H1 (cell line): ENCODE measurements around the gene WBP1. TPM values are rescaled to one million over a fixed set of nuclear protein-coding genes. Genes with fewer than 3 reads are reported as not detected.

Experiments used
- CTCF ChIA-PET: fragments of 300-600 bp; sonication (Branson Sonifier 250); formaldehyde crosslinking; loops from one replicate; lab custom pipeline; 2021; ENCODE audit not compliant: partially characterized antibody; lab: Charles Lee
- POLR2A ChIA-PET: fragments of 300-600 bp; sonication (Branson Sonifier 250); formaldehyde crosslinking; loops from one replicate; lab custom pipeline; 2021; ENCODE audit warnings: inconsistent platforms; ENCODE audit not compliant: partially characterized antibody; lab: Charles Lee
- DNase-seq, 2 experiments: peaks; one replicate each; pipeline versions ENCODE4 v3.0.0 to v3.0.0-alpha.2; 2010 to 2022; ENCODE audit warnings: low spot score in 2 of 2, low read depth in 1 of 2, mixed read lengths in 1 of 2
- FAIRE-seq: peaks from 2 replicates; lab custom pipeline; 2011; peaks lifted over from hg19 to GRCh38; lab: Jason Lieb, UNC
- H2AFZ ChIP-seq: 2 replicates; pipeline ENCODE4 v1.8.1; 2012; ENCODE audit warnings: low read length, inconsistent platforms
- H2AK5ac ChIP-seq: 2 replicates; pipeline ENCODE4 v1.6.1; 2013; ENCODE audit warnings: low read depth, low read length
- H2BK120ac ChIP-seq: replicated peaks from 2 replicates; pipeline ENCODE3; 2013; ENCODE audit warnings: low read depth, low read length, inconsistent platforms
- H2BK12ac ChIP-seq: 2 replicates; pipeline ENCODE4 v1.6.1; 2013; ENCODE audit warnings: low read depth, low read length
- H2BK15ac ChIP-seq: 2 replicates; pipeline ENCODE4 v1.6.1; 2013; ENCODE audit warnings: low read length
- H2BK20ac ChIP-seq: 2 replicates; pipeline ENCODE4 v1.6.1; 2013; ENCODE audit warnings: low read length
- H2BK5ac ChIP-seq: 2 replicates; pipeline ENCODE4 v1.6.1; 2013; ENCODE audit warnings: low read depth, low read length
- H3K14ac ChIP-seq: 2 replicates; pipeline ENCODE4 v1.6.1; 2013; ENCODE audit warnings: inconsistent platforms; ENCODE audit not compliant: insufficient read length
- H3K18ac ChIP-seq: 2 replicates; pipeline ENCODE4 v1.6.1; 2013; ENCODE audit warnings: low read length; ENCODE audit errors: extremely low read depth
- H3K23ac ChIP-seq: 2 replicates; pipeline ENCODE4 v1.6.1; 2013; ENCODE audit warnings: inconsistent platforms; ENCODE audit not compliant: insufficient read length
- H3K23me2 ChIP-seq: 2 replicates; pipeline ENCODE4 v1.6.1; 2013; ENCODE audit warnings: low read depth, low read length
- H3K27ac ChIP-seq: 2 replicates; pipeline ENCODE4 v1.6.1; 2011; ENCODE audit warnings: low read depth, low read length, inconsistent platforms
- H3K27me3 ChIP-seq, 4 experiments: replicated peaks in 1 of 4; 1 replicate in 1 of 4; 2 replicates in 3 of 4; pipeline versions ENCODE4 v1.6.1 to v1.8.1; 2011 to 2013; ENCODE audit warnings: low read length in 3 of 4, mild to moderate bottlenecking in 3 of 4, inconsistent platforms in 2 of 4, mixed read lengths in 2 of 4, moderate library complexity in 1 of 4; ENCODE audit not compliant: control insufficient read depth in 3 of 4, insufficient read depth in 3 of 4; ENCODE audit errors: extremely low read depth in 1 of 4
- H3K36me3 ChIP-seq, 4 experiments: 2 replicates each; pipeline versions ENCODE4 v1.6.1 to v1.8.1; 2011 to 2013; ENCODE audit warnings: mild to moderate bottlenecking in 4 of 4, low read length in 3 of 4, moderate library complexity in 2 of 4, control low read depth in 1 of 4, inconsistent platforms in 1 of 4; ENCODE audit not compliant: insufficient read depth in 4 of 4, control insufficient read depth in 2 of 4
- H3K4ac ChIP-seq: replicated peaks from 2 replicates; pipeline ENCODE3; 2013; ENCODE audit warnings: low read length, low read depth, mixed read lengths, inconsistent platforms; ENCODE audit not compliant: insufficient read length
- H3K4me1 ChIP-seq, 4 experiments: replicated peaks in 1 of 4; 1 replicate in 1 of 4; 2 replicates in 3 of 4; pipeline versions ENCODE4 v1.6.1 to v1.8.1; 2011 to 2013; ENCODE audit warnings: low read length in 3 of 4, inconsistent platforms in 2 of 4, mixed read lengths in 1 of 4; ENCODE audit not compliant: insufficient read depth in 4 of 4, control insufficient read depth in 3 of 4
- H3K4me2 ChIP-seq, 2 experiments: 2 replicates each; pipeline versions ENCODE4 v1.6.1 to v1.8.1; 2011 to 2013; ENCODE audit warnings: low read depth in 2 of 2, low read length in 2 of 2, control low read depth in 1 of 2, inconsistent platforms in 1 of 2, mild to moderate bottlenecking in 1 of 2; ENCODE audit not compliant: insufficient read depth in 1 of 2
- H3K4me3 ChIP-seq, 4 experiments: fragments of 200-600, 300-600 bp in 1 of 4; sonication (generic), shearing (Covaris generic), sonication (Bioruptor Twin) in 1 of 4; 2 replicates each; pipeline versions ENCODE4 v1.5.1 to v1.8.1; 2011 to 2016; ENCODE audit warnings: low read length in 4 of 4, low read depth in 3 of 4, control low read depth in 2 of 4, inconsistent platforms in 2 of 4, mild to moderate bottlenecking in 2 of 4, mixed read lengths in 1 of 4, moderate library complexity in 1 of 4; ENCODE audit not compliant: insufficient read depth in 2 of 4; ENCODE audit errors: extremely low read depth in 1 of 4
- H3K56ac ChIP-seq: replicated peaks from 2 replicates; pipeline ENCODE3; 2013; ENCODE audit warnings: low read depth, mild to moderate bottlenecking, mixed read lengths, low read length, inconsistent platforms; ENCODE audit not compliant: insufficient read length
- H3K79me1 ChIP-seq: 2 replicates; pipeline ENCODE4 v1.6.1; 2013; ENCODE audit warnings: low read depth, low read length, control low read depth
- H3K79me2 ChIP-seq, 2 experiments: 2 replicates each; pipeline versions ENCODE4 v1.6.1 to v1.8.1; 2012 to 2013; ENCODE audit warnings: low read length in 2 of 2, mild to moderate bottlenecking in 2 of 2, inconsistent platforms in 1 of 2; ENCODE audit not compliant: insufficient read depth in 2 of 2, control insufficient read depth in 1 of 2
- H3K9ac ChIP-seq, 4 experiments: replicated peaks in 1 of 4; 1 replicate in 1 of 4; 2 replicates in 3 of 4; pipeline versions ENCODE4 v1.6.1 to v1.8.1; 2011 to 2013; ENCODE audit warnings: low read depth in 3 of 4, low read length in 3 of 4, control low read depth in 2 of 4, mild to moderate bottlenecking in 2 of 4, moderate library complexity in 2 of 4, inconsistent platforms in 1 of 4; ENCODE audit errors: extremely low read depth in 1 of 4
- H3K9me3 ChIP-seq, 2 experiments: 2 replicates each; pipeline versions ENCODE4 v1.6.1 to v1.8.1; 2012 to 2013; ENCODE audit warnings: mild to moderate bottlenecking in 2 of 2, moderate library complexity in 2 of 2, control low read depth in 1 of 2, inconsistent platforms in 1 of 2, low read depth in 1 of 2, low read length in 1 of 2, mixed read lengths in 1 of 2; ENCODE audit not compliant: insufficient read depth in 2 of 2
- H4K20me1 ChIP-seq, 2 experiments: replicated peaks in 1 of 2; 2 replicates each; pipeline versions ENCODE3 to v1.8.1; 2011 to 2013; ENCODE audit warnings: inconsistent platforms in 2 of 2, low read length in 2 of 2, mild to moderate bottlenecking in 1 of 2; ENCODE audit not compliant: insufficient read depth in 2 of 2, control insufficient read depth in 1 of 2
- H4K5ac ChIP-seq: 2 replicates; pipeline ENCODE4 v1.6.1; 2013; ENCODE audit warnings: low read length, low read depth, mixed read lengths, inconsistent platforms; ENCODE audit not compliant: insufficient read length
- H4K8ac ChIP-seq: 2 replicates; pipeline ENCODE4 v1.8.0; 2013; ENCODE audit warnings: mild to moderate bottlenecking, moderate library complexity, low read length, inconsistent platforms; ENCODE audit not compliant: insufficient read depth; ENCODE audit errors: extremely low read depth
- H4K91ac ChIP-seq: replicated peaks from 2 replicates; pipeline ENCODE3; 2013; ENCODE audit warnings: low read length, mixed read lengths, inconsistent platforms; ENCODE audit not compliant: insufficient read length
- POLR2AphosphoS5 ChIP-seq: IDR thresholded peaks from 2 replicates; pipeline ENCODE4 v1.6.1; 2011; ENCODE audit warnings: low read depth, low read length
- USF2 ChIP-seq: IDR thresholded peaks from 2 replicates; pipeline ENCODE4 v1.6.1; 2011; ENCODE audit warnings: low read length, improper control_type of control experiment
- WGBS, 2 experiments: shearing (Covaris generic) in 1 of 2; methylation state at CpG; one replicate each; pipeline versions ENCODE4 v1.1.6 to v1.1.7; 2013 to 2015; ENCODE audit warnings: low lambda C conversion rate in 2 of 2, mixed read lengths in 2 of 2, inconsistent platforms in 1 of 2, low coverage in 1 of 2, missing lambda C conversion rate in 1 of 2; ENCODE audit not compliant: insufficient replicate concordance in 2 of 2, insufficient coverage in 1 of 2, insufficient read length in 1 of 2; ENCODE audit errors: extremely low coverage in 1 of 2, missing lambda C conversion rate in 1 of 2; 5-methylcytosine and 5-hydroxymethylcytosine counted together
- polyA plus RNA-seq, 7 experiments: library from polyadenylated mRNA; depleted of rRNA in 3 of 7; stranded (reverse) in 5 of 7; unstranded in 2 of 7; fragments of >200 nt in 5 of 7; fragments of 200-250 nt in 2 of 7; gene quantifications; 1 replicate in 5 of 7; 2 replicates in 1 of 7; 4 replicates in 1 of 7; pipeline versions ENCODE4 v1.2.1 to v1.2.3, GENCODE V29; 2011 to 2013; ENCODE audit warnings: missing spikeins in 2 of 7, mixed read lengths in 2 of 7
- total RNA-seq: library from RNA; stranded (reverse); fragmentation: NEBNext Ultra II Directional; extraction: Animal tissue kit (Norgen Biotek cat#: 25700); gene quantifications from 2 replicates; pipeline ENCODE4 v1.2.1, GENCODE V29; 2021

Gene WBP1
- total and polyA plus RNA-seq, 2 of the 8 experiments (the other 6 are each of a cell fraction or from before 2014, with no cell fraction given), result 57.2 to 190 TPM

GRCh38 chr2:74424139-74424992 lies 33.9 kb upstream of the WBP1 start:
- Histone ChIP-seq H2BK15ac (no peak overlapping the region), H3K4me3 (no peak overlapping the region), H2AFZ (no peak overlapping the region), H2BK5ac (no peak overlapping the region), H3K27ac (no peak overlapping the region), H4K5ac (no peak overlapping the region), H3K79me1 (0 out of 2 replicates have a peak, but pooled peaks cover 1% of the 10 kb centered on the region), H3K14ac (no peak overlapping the region), H3K56ac (no peak overlapping the region), H4K8ac (no peak overlapping the region), H3K36me3 (peaks cover 6 to 49% (median 33%) of the 10 kb centered on the region in 4 experiments; a peak in 6 of 8 replicates), H4K91ac (no peak overlapping the region), H3K4me1 (peaks cover 0 to 5% (median 3%) of the 10 kb centered on the region in 4 experiments; a peak in 3 of 7 replicates), H2BK120ac (no peak overlapping the region), H2BK20ac (no peak overlapping the region), H3K9me3 (no peaks in the 10 kb centered on the region), H3K18ac (no peak overlapping the region), H3K23ac (no peak overlapping the region), H2BK12ac (no peak overlapping the region), H3K9ac (no peak overlapping the region)
- WGBS, 2 experiments, result 89% methylated on average over 5 of the region's 5 CpGs; no CpG with 5 or more reads in 1 of the 2 experiments
- CTCF ChIA-PET, result interaction anchor here (0.9 kb wide), 1 partner anchor 28 kb away, joined by 4 read pairs; no protein-coding TSS in a partner anchor
- POLR2A ChIA-PET, result interaction anchor here (0.9 to 3.9 kb wide), 14 partner anchors 8 to 59 kb away, joined by 3 to 27 read pairs (median 5); partner anchors contain the start of genes CCDC142, INO80B, MRPL53 and TTC31
- no peak for TF ChIP-seq USF2
- TF ChIP-seq POLR2AphosphoS5, result peak; percentile 17; the same call in 1 of the 2 replicates
- TF ChIP-seq, all 59 proteins: peak for 1
- 0 out of 7 replicates have a peak, but pooled peaks cover 0 to 2% (median 0%) of the 10 kb centered on the region in 4 experiments for H3K27me3 ChIP-seq
- no peak overlapping the region for H2AK5ac ChIP-seq
- no peak for FAIRE-seq
- DNase-seq, result no peak
- no peaks in the 10 kb centered on the region for H3K79me2 ChIP-seq
- peaks cover 10% of the 10 kb centered on the region for H3K23me2 ChIP-seq
- H4K20me1 ChIP-seq, result peaks cover 1 to 18% of the 10 kb centered on the region in 2 experiments
- H3K4me2 ChIP-seq, result no peak overlapping the region
- H3K4ac ChIP-seq, result no peak overlapping the region
